WTC11 (cell line): ENCODE results near the gene MYL6B. TPM values are rescaled to one million over a fixed set of nuclear protein-coding genes. Genes with fewer than 3 reads are reported as not detected.

Experiments used
- ATAC-seq: fragments of 200-7000 bp; cut with Tn5 transposase; 2 replicates; pipeline ENCODE4 v1.10.0; 2021; ENCODE audit warnings: mild to moderate bottlenecking, moderate library complexity
- CTCF ChIA-PET: fragments of 300-600 bp; sonication (Branson Sonifier 250); formaldehyde crosslinking; loops from one replicate; lab custom pipeline; 2021; ENCODE audit warnings: antibody characterized with exemption; lab: Charles Lee
- POLR2A ChIA-PET: fragments of 350-600 bp; sonication (Branson Sonifier 250); formaldehyde crosslinking; loops from one replicate; lab custom pipeline; 2021; ENCODE audit warnings: antibody characterized with exemption; lab: Charles Lee
- DNase-seq: peaks from one replicate; pipeline ENCODE4 v3.0.0; 2021; ENCODE audit warnings: low spot score
- H3K27ac Mint-ChIP-seq: 2 replicates; pipeline ENCODE4 v1.8.0; 2021; ENCODE audit warnings: mixed read lengths
- H3K27me3 Mint-ChIP-seq: 2 replicates; pipeline ENCODE4 v1.8.0; 2021; ENCODE audit warnings: low read depth, mild to moderate bottlenecking, moderate library complexity, mixed read lengths
- H3K36me3 Mint-ChIP-seq: 2 replicates; pipeline ENCODE4 v1.8.0; 2021; ENCODE audit warnings: mixed read lengths
- H3K4me1 Mint-ChIP-seq: 2 replicates; pipeline ENCODE4 v1.8.0; 2022; ENCODE audit warnings: mixed read lengths
- H3K4me3 Mint-ChIP-seq: 2 replicates; pipeline ENCODE4 v1.8.0; 2021; ENCODE audit warnings: mild to moderate bottlenecking, moderate library complexity, mixed read lengths
- H3K9me3 Mint-ChIP-seq: 2 replicates; pipeline ENCODE4 v1.8.0; 2021; ENCODE audit warnings: mixed read lengths
- AR ChIP-seq: fragments of 250-450 bp; sonication (Bioruptor Pico); IDR thresholded peaks from 2 replicates; pipeline ENCODE4 v1.9.0; 2021; ENCODE audit warnings: mild to moderate bottlenecking
- GABPB1 ChIP-seq: sonication (generic); formaldehyde crosslinking; IDR thresholded peaks from 2 replicates; pipeline ENCODE4 v1.8.1; 2023; ENCODE audit warnings: mild to moderate bottlenecking, missing genetic modification reagents
- GTF2I ChIP-seq: fragments of 250-450 bp; sonication (Bioruptor Pico); conservative IDR thresholded peaks from 2 replicates; pipeline ENCODE4 v1.4.0; 2021; ENCODE audit warnings: mild to moderate bottlenecking
- HMGA2 ChIP-seq: fragments of 250-450 bp; sonication (Bioruptor Pico); IDR thresholded peaks from 2 replicates; pipeline ENCODE4 v1.4.0; 2021; ENCODE audit warnings: mild to moderate bottlenecking, moderate library complexity
- JUN ChIP-seq: sonication (generic); formaldehyde crosslinking; IDR thresholded peaks from 2 replicates; pipeline ENCODE4 v1.8.0; 2023; ENCODE audit warnings: mild to moderate bottlenecking, missing genetic modification reagents
- NR2C2 ChIP-seq: sonication (generic); formaldehyde crosslinking; IDR thresholded peaks from 2 replicates; pipeline ENCODE4 v1.8.0; 2022; ENCODE audit warnings: mild to moderate bottlenecking, missing genetic modification reagents
- PRDM15 ChIP-seq: sonication (generic); formaldehyde crosslinking; IDR thresholded peaks from 2 replicates; pipeline ENCODE4 v1.8.0; 2022; ENCODE audit warnings: missing genetic modification reagents
- PRRX2 ChIP-seq: fragments of 250-450 bp; sonication (Bioruptor Pico); IDR thresholded peaks from 2 replicates; pipeline ENCODE4 v1.8.0; 2021; ENCODE audit warnings: mild to moderate bottlenecking
- SOX15 ChIP-seq: fragments of 250-450 bp; sonication (Bioruptor Pico); IDR thresholded peaks from 2 replicates; pipeline ENCODE4 v1.9.0; 2021; ENCODE audit warnings: mild to moderate bottlenecking
- TEAD1 ChIP-seq: sonication (generic); formaldehyde crosslinking; IDR thresholded peaks from 2 replicates; pipeline ENCODE4 v1.8.0; 2022; ENCODE audit warnings: mild to moderate bottlenecking, missing genetic modification reagents
- ZNF219 ChIP-seq: sonication (generic); formaldehyde crosslinking; IDR thresholded peaks from 2 replicates; pipeline ENCODE4 v1.8.0; 2023; ENCODE audit warnings: missing genetic modification reagents, mild to moderate bottlenecking, borderline replicate concordance
- ZNF232 ChIP-seq: sonication (generic); formaldehyde crosslinking; IDR thresholded peaks from 2 replicates; pipeline ENCODE4 v1.8.0; 2022; ENCODE audit warnings: mild to moderate bottlenecking, missing genetic modification reagents
- ZNF396 ChIP-seq: fragments of 250-450 bp; sonication (Bioruptor Pico); IDR thresholded peaks from 2 replicates; pipeline ENCODE4 v1.8.0; 2021; ENCODE audit warnings: mild to moderate bottlenecking, moderate library complexity, borderline replicate concordance
- total RNA-seq: library from RNA; stranded (reverse); gene quantifications from 3 replicates; pipeline ENCODE4 v1.2.3, GENCODE V29; 2021
- TF ChIP-seq, protein P1 (sequence below): sonication (generic); formaldehyde crosslinking; IDR thresholded peaks from 2 replicates; pipeline ENCODE4 v1.8.1; 2023; ENCODE audit warnings: mild to moderate bottlenecking, missing genetic modification reagents
- TF ChIP-seq, protein P2 (sequence below): fragments of 250-450 bp; sonication (Bioruptor Pico); IDR thresholded peaks from 2 replicates; pipeline ENCODE4 v1.9.0; 2021; ENCODE audit warnings: moderate library complexity, mild to moderate bottlenecking, inconsistent platforms, borderline replicate concordance

Gene MYL6B
- total RNA-seq, 1 experiment from 2014 or later: 173 TPM

DNA sequence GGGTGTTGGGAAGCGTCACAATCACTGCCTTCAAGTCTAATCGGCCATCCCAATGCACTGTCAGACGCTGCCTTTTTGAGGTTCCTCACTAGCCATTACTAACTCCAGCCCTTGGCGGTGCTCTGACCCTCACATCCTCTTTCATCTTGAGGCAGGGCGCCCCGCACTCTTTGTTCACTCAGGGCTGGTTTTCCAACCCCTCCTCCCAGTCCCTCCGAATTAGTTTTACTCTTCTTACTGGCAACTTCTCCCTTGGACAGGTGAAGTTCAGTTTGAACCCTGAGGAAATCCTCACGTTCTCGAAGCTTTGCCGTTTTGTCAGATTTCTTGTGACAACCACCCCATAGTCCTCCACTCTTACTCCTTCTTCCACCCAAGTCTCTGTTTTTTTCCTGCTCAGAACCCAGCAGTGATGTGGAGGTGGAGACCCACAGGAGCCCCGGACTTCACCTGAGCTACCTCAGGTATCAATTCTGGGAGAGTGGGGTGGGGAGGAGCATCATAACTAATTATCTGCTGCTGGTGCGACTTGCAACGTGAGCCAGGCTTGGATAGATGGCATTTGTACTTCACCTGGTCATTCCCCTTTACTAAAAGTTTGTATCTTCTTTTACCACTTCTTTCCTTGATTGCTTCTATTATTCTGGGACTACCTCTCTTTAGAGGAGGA, 33.6 kb upstream of the MYL6B start:
- H3K9me3 Mint-ChIP-seq: no peaks in the 10 kb centered on the region
- DNase-seq: no peak

DNA sequence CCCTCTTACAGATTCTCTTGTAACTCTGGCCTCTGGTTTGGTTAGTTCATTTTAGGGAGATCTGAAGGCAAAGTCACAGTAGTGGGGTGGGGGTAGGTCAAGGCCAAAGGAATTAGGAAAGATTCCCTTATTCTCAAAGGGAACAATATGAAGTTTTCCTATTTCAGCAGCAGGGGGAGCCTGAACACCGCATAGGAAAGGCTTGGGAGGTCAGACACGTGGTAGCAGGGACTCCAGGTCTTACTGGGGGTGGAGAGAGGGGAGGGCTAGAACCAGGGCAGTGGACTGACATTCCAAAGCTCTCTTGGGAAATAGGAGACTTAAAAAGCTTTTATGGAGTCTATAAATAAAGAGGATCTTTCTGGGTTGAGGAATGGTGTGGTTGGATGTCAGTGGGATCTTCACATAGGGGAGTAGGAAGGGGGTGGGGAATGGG, 33.0 kb upstream of the MYL6B start:
- Mint-ChIP-seq H3K4me3 (peak overlapping the region; percentile 100), H3K9me3 (no peaks in the 10 kb centered on the region), H3K4me1 (peaks cover 21% of the 10 kb centered on the region), H3K27me3 (no peaks in the 10 kb centered on the region), H3K27ac (peak overlapping the region; percentile 97), H3K36me3 (peaks cover 30% of the 10 kb centered on the region)
- POLR2A ChIA-PET: interaction anchor here (0.5 to 3.6 kb wide), 6 partner anchors 9 to 402 kb away, joined by 3 to 71 read pairs (median 4); partner anchors contain the start of genes ESYT1, MYL6, RAB5B and RBMS2
- CTCF ChIA-PET: interaction anchor here (0.5 to 4.3 kb wide), 17 partner anchors 9 to 213 kb away, joined by 3 to 95 read pairs (median 7); partner anchors contain the start of genes ANKRD52, COQ10A, ESYT1 and MYL6B
- DNase-seq (peak; percentile 73), ATAC-seq (peak; percentile 46)
- TF ChIP-seq AR (CRISPR knock-in tag): no peak
- TF ChIP-seq, protein P1, sequence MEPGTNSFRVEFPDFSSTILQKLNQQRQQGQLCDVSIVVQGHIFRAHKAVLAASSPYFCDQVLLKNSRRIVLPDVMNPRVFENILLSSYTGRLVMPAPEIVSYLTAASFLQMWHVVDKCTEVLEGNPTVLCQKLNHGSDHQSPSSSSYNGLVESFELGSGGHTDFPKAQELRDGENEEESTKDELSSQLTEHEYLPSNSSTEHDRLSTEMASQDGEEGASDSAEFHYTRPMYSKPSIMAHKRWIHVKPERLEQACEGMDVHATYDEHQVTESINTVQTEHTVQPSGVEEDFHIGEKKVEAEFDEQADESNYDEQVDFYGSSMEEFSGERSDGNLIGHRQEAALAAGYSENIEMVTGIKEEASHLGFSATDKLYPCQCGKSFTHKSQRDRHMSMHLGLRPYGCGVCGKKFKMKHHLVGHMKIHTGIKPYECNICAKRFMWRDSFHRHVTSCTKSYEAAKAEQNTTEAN: no peak

More for the DNA sequence above, 33.6 kb upstream of the MYL6B start:
- peak; percentile 0 for ATAC-seq
- ChIA-PET CTCF (interaction anchor here (0.7 to 4.3 kb wide), 25 partner anchors 8 to 197 kb away, joined by 3 to 95 read pairs (median 5); partner anchors contain the start of genes ANKRD52, CNPY2, ESYT1 and MYL6), POLR2A (interaction anchor here (0.6 to 3.6 kb wide), 17 partner anchors 7 to 403 kb away, joined by 3 to 71 read pairs (median 5); partner anchors contain the start of genes ERBB3, ESYT1, MYL6 and MYL6B)
- no peak for TF ChIP-seq AR (CRISPR knock-in tag)
- TF ChIP-seq ZNF232 (CRISPR knock-in tag): no peak
- TF ChIP-seq HMGA2 (CRISPR knock-in tag): no peak
- TF ChIP-seq SOX15 (CRISPR knock-in tag): no peak
- no peak for TF ChIP-seq ZNF219 (CRISPR knock-in tag)
- no peak for TF ChIP-seq PRDM15 (CRISPR knock-in tag)
- no peak for TF ChIP-seq ZNF396
- no peak for TF ChIP-seq GTF2I (CRISPR knock-in tag)
- no peak for TF ChIP-seq GABPB1 (CRISPR knock-in tag)
- TF ChIP-seq PRRX2 (CRISPR knock-in tag): no peak
- no peak for TF ChIP-seq TEAD1 (CRISPR knock-in tag)
- no peak for TF ChIP-seq JUN (CRISPR knock-in tag)
- no peak for TF ChIP-seq NR2C2 (CRISPR knock-in tag)
- TF ChIP-seq, protein P2, sequence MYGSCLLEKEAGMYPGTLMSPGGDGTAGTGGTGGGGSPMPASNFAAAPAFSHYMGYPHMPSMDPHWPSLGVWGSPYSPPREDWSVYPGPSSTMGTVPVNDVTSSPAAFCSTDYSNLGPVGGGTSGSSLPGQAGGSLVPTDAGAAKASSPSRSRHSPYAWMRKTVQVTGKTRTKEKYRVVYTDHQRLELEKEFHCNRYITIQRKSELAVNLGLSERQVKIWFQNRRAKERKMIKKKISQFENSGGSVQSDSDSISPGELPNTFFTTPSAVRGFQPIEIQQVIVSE (CRISPR knock-in tag): no peak
- Mint-ChIP-seq H3K27me3 (no peaks in the 10 kb centered on the region), H3K4me3 (peak overlapping the region; percentile 100), H3K27ac (peak overlapping the region; percentile 97), H3K36me3 (peaks cover 31% of the 10 kb centered on the region), H3K4me1 (peaks cover 21% of the 10 kb centered on the region)
